HG03460 (cell line): Measurements from ENCODE around the gene DST.
A peak's percentile ranks its signal among the peaks of the same experiment; 100 is the strongest.

ENCODE experiments used
- ATAC-seq: cut with Tn5 transposase; IDR thresholded peaks from one replicate; pipeline ENCODE4 v1.9.1; 2021; ENCODE audit not compliant: unreplicated experiment

Gene DST

DNA sequence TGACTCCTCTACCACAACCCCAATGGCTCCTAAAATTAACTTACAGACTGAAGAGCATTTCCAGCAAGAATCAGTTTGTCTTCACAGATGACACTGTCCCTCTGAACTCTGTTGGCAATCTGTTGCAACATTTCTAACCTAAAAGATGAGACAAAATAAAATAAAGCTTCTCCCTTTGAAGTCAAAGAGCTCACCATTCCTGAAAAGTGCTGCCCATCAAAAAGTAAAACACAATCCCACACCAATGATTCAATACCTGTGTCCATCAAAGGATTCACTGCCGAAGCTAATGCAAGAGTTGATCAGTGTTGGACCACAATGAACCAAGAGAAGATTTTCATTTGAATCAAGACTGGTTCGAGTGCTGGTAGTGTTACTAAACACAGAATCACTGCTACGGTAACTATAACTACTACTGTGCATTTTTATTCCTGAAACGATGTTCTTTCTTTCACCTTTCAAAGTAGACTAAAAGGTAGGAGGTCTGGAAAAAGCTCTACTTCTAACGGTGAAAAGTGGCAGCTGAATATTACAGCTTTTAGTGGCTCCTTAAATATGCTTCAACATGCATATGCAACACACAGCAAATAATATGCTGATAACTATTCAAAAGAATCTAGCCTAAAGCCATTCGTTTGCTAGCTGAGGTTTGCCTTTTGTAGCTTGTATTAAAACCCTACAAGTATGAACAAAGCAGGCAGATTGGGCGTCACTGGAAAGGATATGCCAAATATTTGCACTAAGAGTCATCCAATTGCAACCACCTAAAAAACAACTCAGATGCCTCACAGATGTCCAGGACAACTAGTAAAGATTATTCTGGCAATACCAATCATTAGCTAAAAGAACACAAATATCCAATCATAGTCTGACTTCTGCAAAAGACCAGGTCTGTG, at the start of gene DST:
Gene DST (minus strand): TSS at position 524 of the 896 bp plus-strand sequence.
- no peak for ATAC-seq

DNA sequence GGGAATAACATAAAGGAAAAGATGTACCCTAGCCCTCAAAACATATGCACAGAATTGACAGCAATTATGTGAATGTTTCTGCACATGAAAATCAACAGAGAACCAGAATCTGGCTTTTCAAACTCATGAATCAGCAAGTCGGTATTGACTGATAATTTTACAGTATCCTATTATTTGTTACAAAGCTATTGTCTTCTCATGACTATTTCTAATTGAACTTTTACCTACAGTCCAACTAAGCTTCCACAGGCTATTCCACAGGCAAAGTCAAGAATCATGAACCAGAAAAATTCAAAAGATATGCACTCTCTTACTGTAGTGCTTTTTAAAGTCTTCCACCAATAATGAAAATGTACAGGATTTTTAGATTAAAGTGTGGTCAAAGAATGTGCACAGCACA, 49.1 kb upstream of the DST start:
- ATAC-seq: no peak

DNA sequence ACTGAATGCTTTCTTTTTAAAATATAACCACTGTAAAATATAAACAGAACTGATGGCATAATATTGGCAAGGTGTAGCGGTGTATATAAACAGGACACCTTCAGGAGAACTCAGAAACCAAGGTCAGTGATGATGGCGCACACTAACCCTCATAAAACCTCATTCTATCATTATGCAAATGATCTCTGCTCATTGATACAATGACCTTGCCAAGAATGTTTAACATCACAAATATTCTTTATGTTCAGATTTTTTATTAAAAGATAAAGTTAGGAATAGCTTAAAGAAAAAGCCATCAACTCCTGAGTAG, 48.6 kb upstream of the DST start:
- no peak for ATAC-seq

DNA sequence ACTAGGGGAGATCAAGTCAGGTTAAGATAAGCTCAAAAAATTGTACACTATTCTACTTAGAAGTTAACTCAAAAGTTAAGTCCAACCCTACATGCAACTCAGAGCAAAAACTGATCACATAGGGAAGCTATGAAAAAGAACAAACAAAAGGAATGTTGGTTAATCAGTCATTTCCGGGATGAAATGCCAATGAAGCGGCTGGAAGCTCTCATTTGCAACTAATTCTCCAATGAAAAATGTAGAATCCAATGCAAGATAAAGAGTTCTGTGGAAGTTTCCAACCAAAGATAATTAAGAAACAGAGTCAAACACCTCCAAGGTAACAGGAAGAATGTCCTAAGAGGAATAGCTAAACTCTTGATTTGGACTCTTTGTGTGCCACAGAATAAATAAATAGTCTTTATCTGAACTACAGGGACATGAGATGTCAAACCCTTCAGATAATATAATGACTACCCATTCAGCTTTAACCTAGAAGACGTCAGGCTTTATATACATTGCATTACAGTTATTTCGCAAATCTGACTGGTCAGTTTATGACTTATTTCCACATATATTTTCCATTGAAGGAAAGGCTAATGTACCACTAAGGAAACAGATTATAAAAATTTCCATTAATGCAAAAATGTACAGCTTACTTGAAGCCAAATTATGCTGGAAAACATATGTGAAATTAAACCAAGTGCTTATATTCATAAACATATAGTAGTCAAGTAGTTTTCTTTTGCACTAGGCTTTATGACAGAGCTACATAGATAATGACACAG, 48.0 kb upstream of the DST start:
- ATAC-seq: no peak

DNA sequence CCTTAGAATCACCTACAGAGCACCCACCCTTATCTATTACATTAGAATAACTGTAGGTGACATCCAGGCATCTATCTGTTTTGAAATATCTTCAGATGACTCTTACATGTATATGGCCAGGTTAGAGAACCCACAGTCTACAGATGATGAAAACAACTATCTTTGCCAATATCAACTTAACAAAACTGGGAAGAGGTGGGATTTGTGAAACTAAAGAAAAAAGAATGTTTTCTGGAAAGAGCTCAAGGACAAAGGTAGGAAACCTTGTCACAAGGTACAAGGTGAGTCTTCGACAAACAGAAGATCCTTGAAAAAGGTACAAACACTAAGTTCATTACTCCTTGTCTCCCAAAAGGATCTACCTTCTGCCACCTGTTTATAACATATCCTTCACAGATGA, 47.0 kb upstream of the DST start:
- no peak for ATAC-seq

DNA sequence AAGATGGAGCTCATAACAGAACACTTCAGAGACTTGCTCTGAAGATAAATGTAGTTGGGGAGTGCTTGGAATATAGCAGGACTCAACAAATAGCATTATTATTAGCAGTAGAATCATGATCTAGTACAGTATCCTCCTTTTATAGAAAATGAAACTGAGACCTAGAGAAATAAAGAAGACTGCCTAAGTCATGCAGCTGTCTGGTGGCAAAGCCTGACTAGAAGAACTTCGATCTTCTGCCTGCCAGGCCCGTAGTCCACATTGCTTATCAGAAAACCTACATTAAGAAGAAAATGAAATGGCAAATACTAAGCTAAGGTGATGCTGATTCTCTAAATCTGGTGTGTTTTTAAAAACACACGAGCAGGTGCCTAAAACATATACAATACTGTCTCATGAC, 46.4 kb upstream of the DST start:
- ATAC-seq: peak; percentile 87

DNA sequence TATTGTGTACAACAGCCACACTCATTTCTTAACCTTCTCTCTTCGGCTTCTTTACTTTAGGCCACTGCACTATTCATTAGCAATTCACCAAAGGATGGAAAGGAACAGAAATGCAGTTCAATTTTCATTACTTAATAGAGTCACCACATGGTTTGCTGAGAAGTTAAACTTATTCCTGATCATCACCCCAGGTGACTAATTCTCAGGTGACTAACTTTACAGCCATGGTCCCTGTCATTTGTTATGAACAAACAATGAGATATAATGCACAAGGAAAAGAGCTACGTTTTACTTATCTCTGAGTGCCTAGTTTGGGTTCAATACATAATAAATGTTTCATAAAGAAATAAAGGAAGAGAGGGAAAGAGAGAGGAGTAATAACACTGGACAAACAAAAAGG, 45.8 kb upstream of the DST start:
- no peak for ATAC-seq

DNA sequence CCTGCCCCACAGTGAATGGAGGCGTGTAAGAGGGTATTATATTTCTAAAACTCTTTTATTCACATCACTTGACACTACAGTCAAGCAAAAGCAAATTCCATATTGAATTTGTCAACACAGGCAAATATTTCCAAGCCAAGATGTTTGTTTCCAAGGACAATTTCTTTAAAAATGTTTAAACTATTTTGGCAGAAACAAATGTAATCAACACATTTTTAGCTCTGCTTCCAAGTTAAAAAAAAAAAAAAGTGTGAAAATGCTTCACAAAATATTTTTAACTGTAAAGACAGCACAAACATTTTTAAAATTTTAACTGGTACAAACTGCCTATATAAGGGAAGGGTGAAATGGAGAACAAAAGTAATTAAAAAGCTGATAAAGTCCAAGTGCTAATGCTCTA, 44.9 kb upstream of the DST start:
- ATAC-seq: no peak

DNA sequence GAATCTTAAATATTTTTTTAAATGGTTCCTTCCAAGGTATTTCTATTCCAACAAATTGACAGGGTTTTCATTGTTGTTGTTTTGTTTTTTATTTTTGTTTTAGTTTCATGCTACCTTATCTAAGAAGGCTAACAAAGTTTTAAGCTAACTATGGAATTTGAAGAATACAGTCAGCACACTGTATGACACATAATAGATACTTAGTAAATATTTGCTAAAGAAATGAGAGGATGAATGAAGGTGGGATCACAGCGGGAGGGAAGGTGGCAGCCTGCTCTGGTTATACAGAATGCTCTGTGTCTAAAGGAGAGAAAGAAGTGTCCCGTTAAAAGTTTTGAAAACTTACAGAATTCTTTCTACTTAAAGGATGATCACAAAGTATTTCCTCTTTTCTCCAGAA, 43.7 kb upstream of the DST start:
- no peak for ATAC-seq

DNA sequence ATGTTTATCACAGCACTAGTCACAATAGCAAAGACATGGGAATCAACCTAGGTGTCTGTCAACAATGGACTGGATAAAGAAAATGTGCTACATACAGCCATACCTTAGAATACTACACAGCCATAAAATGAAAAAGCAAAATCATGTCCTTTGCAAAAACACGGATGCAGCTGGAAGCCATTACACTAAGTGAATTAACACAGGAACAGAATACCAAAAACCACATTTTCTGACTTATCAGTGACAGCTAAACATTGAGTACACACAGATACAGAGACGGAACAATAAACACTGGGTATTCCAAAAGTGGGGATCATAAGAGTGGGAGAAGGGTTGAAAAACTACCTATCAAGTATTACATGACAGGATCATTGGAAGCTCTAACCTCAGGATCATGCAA, 43.3 kb upstream of the DST start:
- ATAC-seq: no peak

DNA sequence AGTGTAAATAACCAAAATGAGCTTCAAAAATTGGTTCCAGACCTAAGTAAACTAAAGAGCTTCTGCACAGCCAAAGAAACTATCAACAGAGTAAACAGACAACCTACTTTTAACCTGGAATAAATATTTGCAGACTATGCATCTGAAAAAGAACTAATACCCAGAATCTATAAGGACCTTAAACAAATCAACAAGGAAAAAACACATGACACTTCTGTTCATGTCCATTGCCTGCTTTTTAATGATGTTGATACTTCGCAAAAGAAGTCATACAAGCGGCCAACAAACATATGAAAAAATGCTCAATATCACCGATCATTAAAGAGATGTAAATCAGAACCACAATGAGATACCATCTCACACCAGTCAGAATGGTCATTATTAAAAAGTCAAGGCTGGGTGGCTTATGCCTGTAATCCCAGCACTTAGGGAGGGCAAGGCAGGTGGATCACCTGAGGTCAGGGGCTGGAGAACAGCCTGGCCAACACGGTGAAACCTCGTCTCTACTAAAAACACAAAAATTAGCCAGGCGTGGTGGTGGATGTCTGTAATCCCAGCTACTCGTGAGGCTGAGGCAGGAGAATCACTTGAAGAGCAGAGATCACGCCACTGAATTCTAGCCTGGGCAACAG, 42.5 kb upstream of the DST start:
- ATAC-seq: no peak

DNA sequence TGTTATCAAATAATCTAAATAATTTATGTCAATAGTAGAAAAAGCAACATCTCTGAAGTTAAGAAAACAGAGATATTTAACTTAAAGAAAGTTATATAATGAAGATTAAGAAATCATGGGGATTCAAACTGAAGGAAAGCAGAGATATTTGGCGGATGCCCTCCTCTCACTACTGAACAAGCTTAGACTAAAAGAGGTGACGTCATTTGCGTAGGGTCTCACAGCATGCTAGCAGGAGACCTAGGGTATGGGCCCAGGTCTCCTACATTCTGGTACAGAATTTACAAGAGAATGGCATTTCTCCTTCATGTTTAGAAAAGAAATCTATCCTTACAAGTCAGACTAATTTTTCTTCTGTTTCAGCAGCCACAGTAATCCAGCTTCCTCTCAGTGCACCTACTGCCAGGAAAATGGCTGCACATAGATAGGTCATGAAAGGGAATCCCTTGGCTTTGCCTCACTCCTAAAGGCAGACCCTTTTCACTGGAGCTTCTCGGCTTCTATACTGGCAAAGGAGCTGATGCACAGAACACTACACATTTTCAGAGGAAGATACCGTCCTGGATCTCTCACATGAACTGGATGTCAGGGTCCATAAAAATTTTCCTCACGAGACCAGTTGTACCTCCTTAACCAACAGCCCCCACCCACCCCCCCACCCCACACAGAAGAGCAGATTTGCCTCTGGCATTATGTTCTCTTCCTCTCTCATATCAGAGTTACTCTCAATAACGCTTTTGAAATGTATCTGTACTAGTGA, 41.8 kb upstream of the DST start:
- ATAC-seq: no peak

DNA sequence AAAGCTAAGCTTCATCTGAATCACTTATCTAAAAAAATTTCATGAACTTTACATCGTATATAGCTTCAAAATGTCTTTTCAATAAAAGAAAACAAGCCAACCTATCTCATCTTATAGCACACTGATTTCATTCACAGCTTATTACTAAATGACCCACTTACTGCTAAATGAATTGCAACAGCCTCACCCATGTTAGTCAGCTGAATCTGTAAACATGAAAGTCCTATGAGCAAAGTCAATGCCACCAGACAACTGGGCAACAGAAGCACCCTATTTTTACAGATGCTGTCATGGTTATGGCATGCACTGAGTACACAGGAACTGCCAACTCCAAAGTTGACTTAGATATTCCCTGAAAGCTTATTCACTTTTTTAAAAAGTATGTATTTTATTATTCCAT, 41.2 kb upstream of the DST start:
- no peak for ATAC-seq

DNA sequence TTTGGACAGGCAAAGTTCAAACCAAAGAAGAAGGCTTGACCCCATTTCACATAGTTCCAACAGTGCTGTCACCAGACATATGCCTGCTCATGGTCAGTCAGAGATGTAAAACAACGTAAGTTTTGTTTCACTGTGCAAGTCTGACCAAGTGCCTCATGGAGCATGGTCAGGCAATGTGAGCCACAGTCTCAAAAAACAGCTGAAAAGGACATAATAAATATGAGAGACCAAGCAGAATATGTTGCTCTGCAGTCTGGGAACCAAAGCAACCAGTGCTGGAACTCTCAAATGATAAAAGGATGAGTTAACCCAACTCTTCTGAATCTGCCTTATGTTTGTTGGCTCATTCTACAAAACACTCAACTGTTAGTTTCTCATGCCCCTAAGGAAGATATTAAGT, 39.9 kb upstream of the DST start:
- ATAC-seq: no peak

DNA sequence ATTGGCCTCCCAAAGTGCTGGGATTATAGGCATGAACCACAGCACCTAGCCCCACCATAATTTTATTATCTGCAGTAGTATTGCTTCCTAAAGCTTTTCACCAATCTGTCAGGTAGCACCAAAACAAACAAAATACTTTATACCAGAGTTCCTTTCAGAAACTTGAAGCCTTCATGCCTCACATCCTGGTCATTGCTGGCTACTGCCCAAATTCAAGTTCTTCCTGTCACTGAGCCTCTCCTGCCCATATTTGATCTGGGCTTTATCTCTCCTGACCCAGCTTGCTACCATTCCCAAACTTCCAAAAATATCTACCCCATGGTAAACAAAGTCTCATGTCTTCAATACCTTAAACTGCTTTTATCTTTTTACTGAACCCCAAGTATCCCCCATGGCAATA, 34.9 kb upstream of the DST start:
- no peak for ATAC-seq

DNA sequence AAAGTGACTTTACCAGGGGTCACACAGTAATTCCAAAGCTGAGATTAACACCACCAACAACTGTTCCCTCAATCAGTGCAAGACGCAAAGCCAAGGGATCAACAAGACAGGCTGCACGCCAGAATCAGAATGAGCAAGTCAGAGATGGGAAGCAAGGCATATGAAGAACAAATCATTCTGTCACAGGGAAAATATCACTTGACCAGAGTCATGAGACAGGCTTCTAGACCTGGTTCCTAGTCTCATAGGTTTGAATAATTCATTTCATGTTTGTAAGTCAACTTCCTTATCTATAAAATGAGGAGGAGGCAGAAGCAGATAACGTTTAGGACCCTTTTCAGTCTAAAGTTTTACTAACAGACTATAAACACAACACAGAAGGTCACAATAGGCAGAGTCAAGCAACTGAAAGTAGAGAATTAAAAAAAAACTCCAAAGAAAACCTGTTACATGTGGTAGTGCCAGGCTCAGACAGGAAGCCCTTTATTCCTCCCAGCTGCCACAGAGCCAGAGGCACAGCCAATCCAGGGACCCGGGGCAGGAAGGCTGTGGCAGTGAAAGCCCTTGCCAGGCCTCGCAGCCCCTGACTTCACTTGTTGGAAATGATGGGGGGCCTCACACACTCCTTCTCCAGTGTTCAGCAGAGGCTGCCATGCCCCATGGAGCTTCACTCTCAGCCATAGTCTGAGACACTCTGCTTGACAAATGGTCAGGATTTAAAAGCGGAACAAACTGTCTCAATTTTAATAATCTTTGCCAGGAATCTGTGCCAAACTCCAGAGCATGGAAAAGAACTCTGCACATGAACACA, 29.2 kb upstream of the DST start:
- no peak for ATAC-seq

DNA sequence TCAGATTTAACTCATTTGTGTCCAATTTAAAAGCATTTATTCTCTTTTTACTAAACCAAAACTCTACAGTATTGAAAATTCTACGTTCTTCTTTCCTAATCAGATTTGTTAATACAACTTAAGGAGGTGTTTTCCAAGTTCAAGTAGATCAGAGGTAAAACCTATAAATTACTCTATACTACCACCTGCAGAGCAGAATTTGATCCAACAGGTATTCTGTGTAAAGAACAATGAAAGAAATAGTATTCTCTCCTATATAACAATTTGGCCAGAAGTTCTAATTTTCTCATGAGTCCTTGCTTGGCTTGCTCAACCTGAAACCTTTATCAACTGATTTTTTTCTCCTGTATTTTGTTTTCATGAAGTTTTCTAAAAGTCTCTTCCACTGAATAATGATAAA, 28.5 kb upstream of the DST start:
- ATAC-seq: no peak

DNA sequence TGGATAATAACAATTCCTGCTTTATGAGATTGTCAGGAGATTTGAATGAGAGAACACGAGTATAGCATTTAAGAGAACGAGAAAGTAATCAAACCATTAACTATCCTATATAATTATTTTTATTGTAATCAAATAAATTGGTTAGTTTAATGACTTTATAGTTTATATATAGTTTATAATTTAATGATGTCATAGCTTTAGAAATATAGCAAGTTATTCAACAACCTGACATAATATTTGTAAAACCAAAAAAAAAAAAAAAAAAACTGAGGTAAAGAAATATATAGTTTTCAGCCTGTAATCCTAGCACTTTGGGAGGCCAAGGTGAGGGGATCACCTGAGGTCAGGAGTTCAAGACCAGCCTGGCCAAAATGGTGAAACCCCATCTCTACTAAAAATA, 26.4 kb upstream of the DST start:
- ATAC-seq: no peak

DNA sequence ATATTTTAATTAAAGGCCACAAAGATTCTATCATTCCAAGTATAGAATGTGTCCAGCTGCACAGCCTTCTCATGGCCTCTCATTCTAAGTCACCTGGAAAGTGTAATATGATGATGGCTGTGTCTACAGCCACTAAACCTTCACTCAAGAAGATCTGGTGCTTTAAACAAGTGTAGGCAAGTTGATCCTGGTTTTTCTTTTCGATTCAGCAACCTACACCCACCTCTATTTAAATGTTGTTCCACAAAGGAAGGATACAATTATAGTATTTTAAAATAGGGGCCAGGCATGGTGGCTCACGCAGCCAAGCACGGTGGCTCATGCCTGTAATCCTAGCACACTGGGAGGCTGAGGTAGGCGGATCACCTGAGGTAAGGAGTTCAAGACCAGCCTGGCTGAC, 25.5 kb upstream of the DST start:
- no peak for ATAC-seq

DNA sequence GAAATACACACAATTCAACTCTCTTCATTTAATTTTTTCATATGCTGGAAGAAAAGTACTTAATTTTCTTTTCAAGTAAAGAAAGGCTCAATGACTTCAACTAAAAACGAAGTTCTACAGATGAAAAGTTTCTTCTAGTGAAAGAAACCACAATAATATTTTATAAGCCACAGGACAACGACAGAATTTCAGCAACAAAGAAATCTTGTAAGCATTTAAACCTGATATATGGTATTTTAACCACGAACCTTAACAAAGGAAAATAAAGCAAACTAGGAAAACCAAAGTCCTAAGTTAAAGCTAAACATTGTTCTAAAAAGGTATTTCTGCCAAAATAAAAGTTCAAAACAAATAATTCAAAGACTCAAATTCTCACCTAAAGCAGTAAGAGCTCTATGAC, 24.6 kb upstream of the DST start:
- no peak for ATAC-seq

DNA sequence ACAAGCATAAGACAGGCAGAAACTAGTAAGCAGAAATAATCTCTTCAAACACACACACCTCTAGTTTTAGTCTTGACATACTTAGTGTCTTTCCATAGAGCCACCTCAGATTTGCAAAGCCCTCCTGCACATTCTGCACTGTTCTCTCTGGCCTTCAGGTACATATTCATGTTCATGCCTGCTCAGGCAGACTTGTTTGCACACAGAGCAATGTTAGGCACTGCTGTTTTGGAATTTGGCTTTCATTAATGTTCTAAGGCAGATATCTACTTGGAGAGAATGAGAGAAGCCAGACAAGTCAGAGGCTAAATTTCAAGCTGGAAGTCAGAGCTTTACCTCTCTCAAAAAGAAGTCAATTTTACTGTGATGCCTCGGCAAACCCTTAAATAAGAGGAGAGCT, 21.3 kb upstream of the DST start:
- no peak for ATAC-seq
